ENCODE data around the gene PAXX.

PAXX gene

DNA sequence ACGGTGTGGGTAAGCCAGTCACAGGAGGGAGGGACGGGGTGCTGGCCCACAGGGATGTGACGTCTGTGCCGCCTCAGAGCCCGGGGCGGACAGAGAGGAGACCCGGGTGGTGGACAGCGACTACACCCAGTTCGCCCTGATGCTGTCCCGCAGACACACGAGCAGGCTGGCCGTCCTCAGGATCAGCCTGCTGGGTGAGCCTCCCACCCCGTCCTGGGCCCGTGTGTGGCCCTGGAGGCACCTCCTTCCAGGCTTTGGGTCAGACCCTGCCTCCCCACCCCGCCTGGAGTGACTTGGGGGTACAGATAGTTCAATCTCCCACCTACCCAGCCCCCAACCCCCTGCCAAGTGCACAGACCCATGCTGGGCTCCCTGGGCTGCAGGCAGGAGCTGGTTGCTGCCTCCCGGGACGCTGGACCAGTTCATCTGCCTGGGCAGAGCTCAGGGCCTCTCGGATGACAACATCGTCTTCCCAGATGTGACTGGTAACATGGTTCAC, 38.4 kb upstream of the PAXX start:
- DNase-seq = no peak

DNA sequence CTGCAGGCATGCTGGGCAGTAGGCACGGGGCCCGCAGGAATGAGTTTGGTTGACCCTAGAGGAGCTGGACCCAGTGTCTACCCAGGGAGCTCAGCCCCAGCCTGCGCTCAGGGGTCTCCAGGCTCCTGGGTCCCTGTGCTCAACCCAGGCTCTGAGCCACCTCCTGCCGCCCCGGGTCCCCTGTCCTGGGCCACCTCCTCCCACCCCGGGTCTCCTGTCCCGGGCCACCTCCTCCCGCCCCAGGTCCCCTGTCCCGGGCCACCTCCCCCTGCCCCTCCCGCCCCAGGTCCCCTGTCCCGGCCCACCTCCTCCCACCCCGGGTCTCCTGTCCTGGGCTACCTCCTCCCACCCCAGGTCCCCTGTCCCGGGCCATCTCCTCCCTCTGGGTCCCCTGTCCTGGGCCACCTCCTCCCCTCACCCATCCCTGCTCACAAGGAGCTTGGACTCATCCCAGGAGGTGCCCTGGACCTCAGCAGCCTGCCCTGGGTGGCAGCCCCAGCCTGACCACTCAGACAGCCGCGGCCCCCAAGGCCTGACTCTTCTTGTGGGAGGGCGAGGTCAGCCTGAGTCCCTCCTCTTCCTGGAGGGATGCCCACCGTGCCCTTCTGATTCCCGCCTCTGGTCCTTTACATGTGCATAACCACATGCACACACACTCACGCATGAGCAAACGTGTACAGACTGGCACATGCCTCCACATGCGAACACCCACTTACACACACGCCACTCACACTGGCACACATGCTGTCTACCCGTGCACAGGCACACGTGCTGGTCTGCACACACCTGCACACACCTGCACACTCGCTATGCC, 37.7 kb upstream of the PAXX start:
- no peak for DNase-seq

DNA sequence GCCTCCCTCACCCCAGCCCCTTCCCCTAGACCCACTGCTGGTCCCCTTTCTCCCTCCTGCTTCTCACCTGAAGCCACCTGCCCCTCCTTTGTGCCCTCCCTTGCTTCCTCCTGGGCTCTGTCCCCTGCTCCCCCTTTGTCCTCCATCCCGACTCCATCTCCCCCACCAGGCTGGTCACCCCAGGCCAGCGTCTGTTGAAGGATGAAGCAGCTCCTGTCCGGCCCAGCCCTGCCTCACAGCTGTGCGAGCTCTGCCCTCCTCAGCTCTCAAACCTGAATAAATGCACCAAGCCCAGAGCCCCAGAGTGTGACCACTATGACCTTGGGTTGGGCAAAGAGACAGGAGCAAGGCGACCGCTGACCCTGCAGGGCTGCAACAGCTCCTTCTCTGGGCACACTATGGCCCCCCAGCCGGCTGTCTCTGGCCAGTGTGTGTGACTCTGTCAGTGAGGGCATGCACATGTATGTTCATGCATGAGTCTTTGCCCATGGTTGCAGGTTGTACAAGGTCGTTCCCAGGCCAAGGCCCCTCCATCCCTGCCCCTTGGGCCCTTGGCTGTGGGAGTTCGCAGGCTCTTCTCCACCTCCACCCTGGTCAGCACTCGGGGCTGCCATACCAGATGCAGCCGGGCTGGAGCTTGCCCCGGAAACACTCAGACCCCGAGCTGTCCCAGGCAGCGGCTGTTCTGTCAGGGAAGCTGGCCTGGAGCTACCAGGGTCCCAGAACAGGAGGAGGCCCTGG, 36.9 kb upstream of the PAXX start:
- DNase-seq = no peak

DNA sequence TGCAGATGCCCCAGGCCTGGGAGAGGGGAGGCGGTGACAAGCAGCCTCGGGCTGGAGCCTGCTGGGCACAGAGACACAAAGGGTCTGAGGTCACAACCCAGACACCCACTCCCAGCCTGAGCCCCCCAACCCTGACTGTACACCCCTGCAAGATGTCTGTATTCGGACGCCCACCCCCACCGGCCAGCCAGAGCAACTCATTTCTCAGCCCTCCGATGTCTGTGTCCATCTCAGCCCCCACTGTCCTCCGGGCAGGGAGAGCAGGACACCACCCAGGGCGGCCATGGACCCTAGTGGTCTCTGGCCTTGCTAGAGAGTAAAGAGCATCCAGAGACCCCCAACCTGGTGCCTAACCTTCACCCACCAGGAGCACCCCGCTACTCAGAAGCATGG, 36.3 kb upstream of the PAXX start:
- no peak for DNase-seq

DNA sequence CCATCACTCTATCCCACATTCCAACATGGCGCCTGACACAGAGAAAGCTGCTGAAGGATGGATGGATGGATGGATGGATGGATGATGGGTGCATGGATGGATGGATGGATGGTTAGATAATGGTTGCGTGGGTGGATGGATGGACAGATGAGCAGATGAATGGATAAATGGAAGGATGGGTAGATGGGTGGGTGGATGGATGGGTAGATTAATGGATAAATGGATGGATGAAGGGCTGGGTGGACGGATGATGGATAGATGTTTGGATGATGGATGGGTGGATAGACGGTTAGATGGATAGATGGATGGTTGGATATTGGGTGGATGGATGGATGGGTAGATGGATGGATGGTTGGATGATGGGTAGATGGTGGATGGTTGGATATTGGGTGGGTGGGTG, 35.6 kb upstream of the PAXX start:
- DNase-seq = no peak

DNA sequence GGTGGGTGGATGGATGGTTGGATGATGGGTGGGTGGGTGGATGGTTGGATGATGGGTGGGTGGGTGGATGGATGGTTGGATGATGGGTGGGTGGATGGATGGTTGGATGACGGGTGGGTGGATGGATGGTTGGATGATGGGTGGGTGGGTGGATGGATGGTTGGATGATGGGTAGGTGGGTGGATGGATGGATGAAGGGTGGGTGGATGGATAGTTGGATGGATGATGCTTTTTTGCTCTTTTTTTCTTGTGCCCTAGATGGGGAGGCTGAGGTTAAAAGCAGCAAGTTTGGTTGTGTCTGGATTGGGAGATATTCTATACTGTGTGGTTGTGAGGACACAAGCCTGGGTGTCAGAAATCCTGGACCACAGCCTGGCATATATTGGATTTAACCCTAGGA, 34.8 kb upstream of the PAXX start:
- no peak for DNase-seq

DNA sequence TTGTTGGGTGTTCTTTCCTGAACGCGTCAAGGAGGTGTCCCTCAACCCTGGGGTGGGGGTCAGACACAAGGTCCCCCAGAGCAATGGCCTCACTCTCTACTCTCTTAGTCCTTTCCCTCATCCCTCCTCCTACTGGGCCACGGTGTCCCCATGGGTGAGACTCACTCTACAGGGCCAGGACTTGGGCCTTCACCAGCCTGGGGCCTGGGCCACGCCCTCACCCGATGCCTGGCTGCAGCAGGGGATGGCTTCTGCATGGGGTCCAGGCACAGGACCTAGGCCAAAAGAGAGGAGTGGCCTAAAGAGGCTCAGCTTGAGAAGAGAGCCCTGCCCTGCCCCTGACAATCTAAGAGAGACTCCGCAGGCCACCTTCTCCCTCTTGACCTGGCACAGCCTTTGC, 34.3 kb upstream of the PAXX start:
- DNase-seq = no peak

DNA sequence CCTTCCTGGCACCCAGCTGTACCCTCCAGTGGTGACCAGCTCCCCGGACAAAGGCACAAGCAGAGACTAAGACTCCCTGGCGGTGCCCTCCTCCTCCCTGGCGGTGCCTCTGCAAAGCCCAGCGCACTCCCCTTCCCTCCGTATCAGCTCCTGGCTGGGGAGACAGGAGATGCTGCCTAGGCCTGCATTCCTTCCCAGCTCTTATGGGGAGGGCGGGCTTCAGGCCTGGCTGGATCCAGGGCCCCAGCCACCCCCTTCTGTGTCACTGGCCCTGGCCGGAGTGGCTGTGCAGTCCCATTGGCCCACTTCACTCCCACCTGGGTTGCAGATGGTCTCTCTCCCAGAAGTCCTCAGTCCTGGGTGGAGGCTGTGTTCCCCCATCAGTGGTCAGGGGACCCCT, 33.7 kb upstream of the PAXX start:
- no peak for DNase-seq

DNA sequence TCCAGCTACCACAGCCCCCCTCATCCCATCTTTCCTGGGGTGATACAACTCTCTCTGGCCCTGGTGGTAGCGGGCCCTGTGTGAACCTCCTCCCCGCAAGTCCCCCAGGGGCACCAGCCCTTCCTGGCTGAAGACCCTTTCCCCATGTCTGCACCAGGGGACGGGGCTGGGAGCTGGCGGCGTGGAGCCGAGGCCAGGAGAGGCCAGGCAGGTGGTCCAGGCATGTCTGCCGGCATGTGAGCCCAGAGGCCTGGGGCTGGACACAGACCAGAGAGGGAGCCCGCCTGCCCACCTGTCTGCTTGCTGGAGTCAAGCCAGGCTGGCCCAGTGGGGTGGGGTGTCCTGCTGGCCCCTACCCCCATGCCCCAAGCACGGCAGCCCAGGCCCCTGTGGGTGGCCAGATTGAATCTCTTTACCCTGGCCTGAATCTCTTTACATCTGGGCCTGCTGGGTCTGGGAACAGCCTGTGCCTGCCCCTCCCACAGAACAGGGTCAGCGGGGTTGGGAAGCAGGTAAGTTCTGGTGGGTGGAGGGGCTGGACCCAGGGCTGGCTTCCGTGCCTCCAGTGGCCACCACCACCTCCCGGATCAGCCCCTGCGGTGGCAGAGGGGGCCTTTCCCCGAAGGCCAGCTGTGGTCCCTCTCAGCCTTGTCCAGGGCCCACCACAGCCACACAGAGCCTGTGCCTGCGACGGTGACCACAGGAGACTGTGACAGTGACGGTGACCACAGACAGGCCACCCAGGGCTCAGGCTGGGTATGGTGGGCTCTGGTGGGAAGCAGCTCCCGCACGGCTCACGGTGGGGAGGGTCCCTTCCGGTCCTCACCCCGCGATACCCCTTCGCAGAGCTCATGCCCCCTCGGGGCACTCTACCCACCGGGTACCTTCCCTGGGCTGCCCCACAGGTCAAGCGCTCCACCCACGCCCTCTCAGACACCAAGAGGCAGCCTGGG, 33.0 kb upstream of the PAXX start:
- no peak for DNase-seq

DNA sequence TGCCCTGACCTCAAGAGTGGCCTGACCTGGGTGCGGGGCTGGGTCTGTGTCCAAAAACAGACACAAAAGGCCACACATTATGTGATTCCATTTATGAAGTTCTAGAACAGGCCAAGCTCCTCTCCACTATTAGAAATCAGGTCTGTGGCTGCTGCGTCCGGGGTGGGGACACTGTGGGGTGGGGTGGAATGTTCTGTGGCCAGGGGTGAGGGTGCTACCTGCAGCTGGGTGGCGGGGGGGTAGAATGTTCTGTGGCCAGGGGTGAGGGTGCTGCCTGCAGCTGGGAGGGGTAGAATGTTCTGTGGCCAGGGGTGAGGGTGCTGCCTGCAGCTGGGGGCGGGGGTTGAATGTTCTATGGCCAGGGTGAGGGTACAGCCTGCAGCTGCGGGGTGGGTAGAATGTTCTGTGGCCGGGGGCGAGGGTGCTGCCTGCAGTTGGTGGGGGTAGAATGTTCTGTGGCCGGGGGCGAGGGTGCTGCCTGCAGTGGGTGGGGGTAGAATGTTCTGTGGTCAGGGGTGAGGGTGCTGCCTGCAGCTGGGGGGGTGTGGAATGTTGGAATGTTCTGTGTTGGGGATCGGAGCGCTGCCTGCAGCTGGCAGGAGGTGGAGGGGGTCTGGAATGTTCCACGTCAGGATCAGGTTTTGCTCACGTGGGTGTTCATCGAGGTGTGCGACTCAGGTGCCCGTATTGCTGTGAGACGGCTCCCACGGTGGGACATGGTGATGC, 31.8 kb upstream of the PAXX start:
- DNase-seq = no peak

DNA sequence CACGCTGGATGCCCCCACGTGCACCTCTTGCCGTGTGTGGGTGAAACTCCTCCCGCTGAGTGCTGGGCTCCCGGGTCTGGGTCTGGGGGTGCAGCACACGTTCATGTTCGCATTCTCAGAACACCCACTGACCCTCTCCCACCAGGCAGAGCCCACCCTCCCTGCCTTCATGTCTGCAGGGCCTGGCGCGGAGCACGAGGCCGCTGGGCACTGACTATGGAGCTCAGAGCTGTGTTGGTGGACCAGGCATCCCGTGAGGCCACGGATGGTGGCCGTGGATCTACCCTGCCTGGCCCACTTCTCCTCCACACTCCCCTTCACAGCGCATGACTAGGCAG, 31.3 kb upstream of the PAXX start:
- no peak for DNase-seq

DNA sequence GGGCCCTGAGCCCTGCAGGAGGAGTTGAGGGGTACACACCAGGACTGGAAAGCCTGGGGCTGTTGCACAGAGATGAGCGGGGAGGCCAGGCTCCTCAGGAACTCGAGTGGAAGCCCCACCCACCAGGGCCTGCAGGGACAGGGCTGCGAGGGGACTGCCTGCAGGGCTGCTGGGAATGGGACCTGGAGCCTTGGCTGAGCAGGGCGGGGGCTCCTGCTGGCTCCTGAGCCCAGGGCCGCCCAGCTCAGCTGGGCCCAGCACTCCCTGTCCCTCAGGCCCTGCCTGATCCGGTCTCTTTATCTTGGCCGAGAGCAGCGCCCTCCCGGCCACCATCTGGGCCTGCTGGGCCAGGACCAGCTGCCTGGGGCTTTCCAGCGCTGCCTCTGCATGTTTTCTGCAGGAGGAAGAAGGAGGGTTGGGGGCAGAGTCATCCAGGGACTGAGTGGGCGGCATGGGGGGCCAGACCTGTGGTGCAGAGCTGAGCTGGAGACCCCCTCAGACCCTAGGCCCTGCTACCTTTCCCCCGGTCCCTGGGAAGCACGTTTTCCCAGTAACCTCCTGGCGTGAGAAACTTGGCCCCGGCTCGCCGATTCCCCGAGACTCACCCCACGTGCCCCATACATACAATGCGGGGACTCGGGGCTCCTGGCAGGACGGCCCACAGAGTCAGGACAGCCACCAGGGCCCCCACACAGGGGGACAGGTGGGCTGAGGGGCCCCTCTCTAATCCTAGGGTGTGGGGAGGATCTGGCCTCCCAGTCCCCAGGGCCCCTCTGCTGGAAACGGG, 30.8 kb upstream of the PAXX start:
- no peak for DNase-seq

DNA sequence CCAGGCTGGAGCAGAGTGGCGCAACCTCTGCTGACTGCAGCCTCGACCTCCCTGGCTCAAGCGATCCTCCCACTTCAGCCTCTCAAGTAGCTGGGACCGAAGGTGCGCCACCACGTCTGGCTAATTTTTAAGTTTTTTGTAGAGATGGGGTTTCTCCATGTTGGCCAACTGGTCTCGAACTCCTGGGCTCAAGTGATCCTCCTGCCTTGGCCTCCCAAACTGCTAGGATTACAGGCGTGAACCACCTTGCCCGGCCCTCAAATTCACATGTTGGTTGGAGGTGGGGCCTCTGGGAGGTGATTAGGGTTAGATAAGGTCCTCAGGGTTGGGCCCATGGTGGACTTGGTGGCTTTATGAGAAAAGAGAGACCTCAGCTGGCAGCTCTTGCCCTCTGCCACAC, 30.1 kb upstream of the PAXX start:
- no peak for DNase-seq

DNA sequence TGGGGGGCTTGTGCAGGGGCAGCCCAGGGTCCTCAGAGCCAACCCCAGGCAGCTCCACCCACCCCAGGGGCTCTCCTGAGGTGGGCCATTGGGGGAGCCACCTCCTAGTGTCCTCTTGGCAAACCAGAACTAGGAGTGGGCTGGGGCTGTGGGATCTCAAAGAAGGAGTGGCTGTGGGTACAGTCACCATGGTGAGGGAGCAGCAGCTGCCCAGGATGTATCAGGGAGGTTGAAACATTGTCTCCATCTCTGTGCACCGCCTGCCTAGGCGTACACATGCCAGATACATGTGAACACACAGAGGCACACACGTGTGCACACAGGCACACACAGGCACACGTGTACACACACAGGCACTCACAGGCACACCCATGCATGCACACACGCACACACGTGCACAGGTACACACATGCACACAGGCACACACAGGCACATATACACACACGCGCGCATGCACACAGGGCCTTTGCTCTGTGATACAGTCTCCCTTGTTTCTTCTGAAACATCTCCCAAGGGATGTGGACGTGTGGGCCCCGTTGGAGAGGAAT, 29.4 kb upstream of the PAXX start:
- no peak for DNase-seq

DNA sequence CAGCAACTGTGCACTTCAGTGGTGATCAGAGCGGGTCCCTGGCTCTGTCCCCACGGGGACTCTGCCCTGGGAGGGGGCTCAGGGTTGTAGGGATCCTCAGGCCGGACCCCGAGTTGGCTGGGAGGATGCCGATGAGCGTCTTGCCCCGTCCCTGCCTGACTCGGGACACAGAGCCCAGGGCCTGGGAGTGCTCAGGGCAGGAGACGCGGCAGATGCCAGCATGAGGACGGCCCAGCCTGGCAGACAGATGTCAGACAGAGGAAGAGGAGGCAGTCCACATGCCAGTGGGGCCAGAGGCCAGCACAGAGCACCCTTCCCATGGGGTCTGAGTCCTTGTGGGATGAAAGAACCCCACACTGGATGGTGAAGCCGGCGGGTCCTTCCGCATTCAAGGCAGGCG, 28.9 kb upstream of the PAXX start:
- DNase-seq = no peak

DNA sequence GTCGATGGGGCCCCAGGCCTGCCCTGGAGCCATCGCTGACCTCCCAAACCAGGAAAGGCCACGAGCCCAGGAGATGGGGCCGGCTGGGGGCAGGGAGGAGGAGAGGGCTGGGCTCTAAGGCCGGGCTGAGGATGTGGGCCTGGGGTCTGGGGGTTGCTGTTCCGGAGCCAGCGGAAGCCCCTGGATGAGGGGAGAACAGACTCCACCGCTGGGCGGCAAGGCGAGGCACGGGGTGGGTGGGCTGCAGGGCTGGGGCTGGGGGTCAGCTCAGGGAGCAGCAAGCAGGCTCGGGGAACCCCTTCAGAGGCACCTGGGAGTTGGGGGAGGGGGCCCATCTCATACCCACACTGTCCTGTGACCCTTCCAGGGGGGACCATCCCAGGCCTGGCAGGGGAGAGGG, 28.5 kb upstream of the PAXX start:
- no peak for DNase-seq

DNA sequence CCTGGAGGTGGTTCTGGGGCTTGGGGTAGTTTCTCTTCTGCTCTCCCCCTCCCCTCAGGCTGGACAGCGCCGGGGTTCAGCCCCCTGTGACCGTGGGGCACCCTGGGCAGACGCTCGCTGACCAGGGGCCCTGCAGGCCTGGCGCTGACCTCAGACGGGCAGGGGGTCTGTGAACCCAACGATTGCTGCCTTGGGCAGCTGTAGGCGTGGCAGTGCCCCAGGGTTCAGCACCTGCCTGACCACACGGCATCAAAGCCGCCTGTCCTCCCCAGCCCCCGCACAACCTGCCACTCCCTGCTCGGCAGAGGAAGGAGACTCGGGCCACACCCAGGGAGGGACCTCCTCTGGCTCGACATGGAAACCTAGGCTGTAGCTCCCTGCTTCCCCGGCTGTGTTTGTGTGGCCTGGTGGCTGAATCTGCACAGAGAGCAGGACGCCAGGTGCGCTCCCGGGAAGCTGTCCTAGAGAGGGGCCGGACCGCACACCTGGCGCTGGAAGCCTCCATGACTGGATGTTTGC, 28.0 kb upstream of the PAXX start:
- no peak for DNase-seq

DNA sequence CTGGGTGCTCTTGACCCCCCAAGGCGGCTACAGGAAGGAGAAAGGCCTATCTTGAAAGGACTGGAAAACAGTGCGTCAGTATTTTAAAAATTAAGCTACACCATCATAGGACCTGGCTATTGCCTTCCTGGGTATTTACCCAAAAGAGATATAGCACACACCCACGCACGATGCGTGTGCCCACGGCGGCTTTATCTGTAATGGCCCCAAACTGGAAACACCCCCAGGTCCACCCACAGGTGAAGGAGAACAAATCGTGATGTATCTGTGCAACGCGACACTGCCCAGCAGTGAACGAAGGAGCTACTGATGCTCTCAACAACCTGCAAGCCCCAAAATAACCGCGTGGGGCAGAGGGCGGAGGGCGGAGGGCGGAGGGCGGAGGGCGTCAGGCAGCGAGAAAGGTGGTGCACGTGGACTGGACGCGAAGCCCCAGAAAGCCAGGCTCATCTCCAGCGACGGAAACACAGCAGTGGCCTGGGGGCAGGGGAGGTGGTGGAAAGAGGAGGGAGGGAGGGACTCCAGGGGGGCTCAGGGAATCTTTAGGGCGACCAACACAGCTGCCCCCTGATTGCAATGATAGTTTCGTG, 27.3 kb upstream of the PAXX start:
- no peak for DNase-seq

DNA sequence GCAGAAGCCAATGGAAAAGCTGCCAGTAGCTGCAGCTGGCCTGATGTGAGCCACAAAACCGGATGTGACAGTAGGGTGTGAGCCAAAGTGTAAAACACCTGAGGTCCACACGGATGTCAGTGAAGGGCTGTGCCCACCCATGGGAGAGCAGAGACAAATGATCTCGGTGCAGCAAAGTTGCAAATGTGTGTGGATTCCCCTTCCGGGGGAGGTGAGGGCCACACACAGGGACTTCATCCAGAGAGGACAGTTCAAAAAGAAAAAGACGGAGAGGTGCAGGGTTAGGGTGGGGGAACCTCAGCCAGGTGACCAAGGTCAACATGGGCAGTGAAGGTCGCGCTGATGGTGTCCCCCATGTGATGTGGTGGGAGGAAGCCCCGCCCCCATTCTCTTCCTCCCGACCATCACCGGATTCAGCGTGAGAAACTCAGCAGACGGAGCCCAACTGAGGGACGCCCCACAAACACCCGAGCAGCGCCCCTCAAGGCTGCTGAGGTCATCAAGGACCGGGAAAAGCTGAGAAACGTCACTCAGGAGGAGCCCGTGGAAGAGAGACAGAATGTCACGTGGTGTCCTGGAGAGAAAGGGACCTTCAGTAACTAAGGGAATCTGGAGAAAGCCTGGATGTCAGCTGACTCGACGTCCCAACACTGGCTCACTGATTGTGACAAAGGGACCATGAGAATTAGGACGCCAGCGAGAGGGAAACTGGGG, 26.3 kb upstream of the PAXX start:
- no peak for DNase-seq

Measured in activated CD4-positive, alpha-beta T cell treated with anti-CD3 and anti-CD28 coated beads for 1 hour (primary cell).